CD4-positive, CD25-positive, alpha-beta regulatory T cell (primary cell): ENCODE results near the gene PATL1. TPM values are rescaled to one million over a fixed set of nuclear protein-coding genes. Genes with fewer than 3 reads are reported as not detected.

Source experiments
- ATAC-seq, 2 donors: fragments of 150-1000 bp; cut with Tn5 transposase; one replicate each; pipeline ENCODE4 v1.10.0; 2021; ENCODE audit warnings: low read depth in 2 of 2, moderate number of reproducible peaks in 2 of 2, moderate library complexity in 1 of 2
- DNase-seq, 3 donors: peaks; one replicate each; pipeline versions ENCODE4 v3.0.0 to v3.0.0-alpha.2; 2012 to 2022; ENCODE audit warnings: mixed read lengths in 1 of 3
- H3K27ac ChIP-seq: one replicate; pipeline ENCODE4 v1.7.0; 2013; ENCODE audit warnings: mild to moderate bottlenecking, low read length; ENCODE audit not compliant: insufficient read depth, poor library complexity, severe bottlenecking
- H3K27me3 ChIP-seq: one replicate; pipeline ENCODE4 v1.7.0; 2013; ENCODE audit warnings: low read length; ENCODE audit not compliant: control insufficient read depth, insufficient read depth
- H3K36me3 ChIP-seq: one replicate; pipeline ENCODE4 v1.7.0; 2013; ENCODE audit warnings: mild to moderate bottlenecking, low read length, moderate library complexity; ENCODE audit not compliant: control insufficient read depth, insufficient read depth
- H3K4me1 ChIP-seq: 2 replicates; pipeline ENCODE4 v1.7.0; 2013; ENCODE audit warnings: mild to moderate bottlenecking, low read length; ENCODE audit not compliant: insufficient read depth, control insufficient read depth, poor library complexity, severe bottlenecking
- H3K4me3 ChIP-seq: one replicate; pipeline ENCODE4 v1.7.0; 2013; ENCODE audit warnings: low read depth, mild to moderate bottlenecking, low read length, moderate library complexity
- H3K9me3 ChIP-seq, 2 experiments: 1 replicate in 1 of 2; 2 replicates in 1 of 2; pipeline ENCODE4 v1.7.0; 2013; ENCODE audit warnings: low read length in 2 of 2, mild to moderate bottlenecking in 1 of 2, moderate library complexity in 1 of 2; ENCODE audit not compliant: control insufficient read depth in 2 of 2
- H3K27ac Mint-ChIP-seq, 3 donors: one replicate each; pipeline ENCODE4 v1.8.0; 2020 to 2022; ENCODE audit warnings: mild to moderate bottlenecking in 3 of 3, mixed read lengths in 3 of 3, moderate library complexity in 2 of 3
- H3K27me3 Mint-ChIP-seq: one replicate; pipeline ENCODE4 v1.8.0; 2022; ENCODE audit warnings: mild to moderate bottlenecking, mixed read lengths
- H3K36me3 Mint-ChIP-seq: one replicate; pipeline ENCODE4 v1.8.0; 2020; ENCODE audit warnings: mixed read lengths
- H3K4me1 Mint-ChIP-seq, 4 donors: one replicate each; pipeline ENCODE4 v1.8.0; 2020 to 2022; ENCODE audit warnings: mixed read lengths in 4 of 4, mild to moderate bottlenecking in 1 of 4
- H3K4me3 Mint-ChIP-seq, 4 donors: one replicate each; pipeline ENCODE4 v1.8.0; 2020 to 2022; ENCODE audit warnings: mild to moderate bottlenecking in 4 of 4, mixed read lengths in 4 of 4, moderate library complexity in 3 of 4
- H3K9me3 Mint-ChIP-seq, 7 donors: one replicate each; pipeline ENCODE4 v1.8.0; 2020 to 2022; ENCODE audit warnings: mixed read lengths in 7 of 7, mild to moderate bottlenecking in 3 of 7, moderate library complexity in 2 of 7
- polyA plus RNA-seq, 4 donors: library from polyadenylated mRNA; unstranded; fragments of 300-500 nt; fragmentation: Illumina TruSeq; gene quantifications; one replicate each; pipeline ENCODE4 v1.2.3, GENCODE V29; 2021
- total RNA-seq: library from RNA; stranded (reverse); gene quantifications from one replicate; pipeline ENCODE4 v1.2.3, GENCODE V29; 2022

PATL1 gene
- total and polyA plus RNA-seq, 5 donors from 2014 or later: 4.6 to 63.3 (median 5.3) TPM

DNA sequence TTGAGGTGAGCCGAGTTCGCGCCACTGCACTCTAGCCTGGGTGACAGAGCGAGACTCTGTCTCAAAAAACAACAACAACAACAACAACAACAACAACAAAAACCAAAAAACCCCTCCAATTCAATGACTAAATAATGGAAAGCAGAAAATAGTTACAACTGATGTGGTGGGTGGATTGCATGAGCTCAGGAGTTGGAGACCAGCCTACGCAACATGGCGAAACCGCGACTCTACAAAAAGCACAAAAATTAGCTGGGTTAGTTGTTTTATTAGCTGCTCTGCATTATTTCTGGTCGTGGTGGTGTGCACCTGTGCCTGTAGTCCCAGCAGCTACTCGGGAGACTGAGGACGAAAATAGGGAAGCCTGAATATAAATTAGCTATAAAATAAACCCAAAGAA, 2.6 kb upstream of the PATL1 start:
- ATAC-seq: no peak
- Histone ChIP-seq H3K27me3 (no peaks in the 10 kb centered on the region), H3K4me1 (peaks cover 30% of the 10 kb centered on the region), H3K4me3 (no peak overlapping the region), H3K27ac (no peak overlapping the region), H3K9me3 (no peaks in the 10 kb centered on the region), H3K36me3 (peaks cover 3% of the 10 kb centered on the region)
- H3K4me1 Mint-ChIP-seq: peaks cover 19 to 30% (median 26%) of the 10 kb centered on the region in 4 donors
- no peak for DNase-seq
- no peak overlapping the region for H3K27ac Mint-ChIP-seq
- H3K9me3 Mint-ChIP-seq: no peaks in the 10 kb centered on the region
- peaks cover 7% of the 10 kb centered on the region for H3K27me3 Mint-ChIP-seq
- H3K4me3 Mint-ChIP-seq: peak overlapping the region in 3 of 4 donors; percentile 21 to 46 (median 46)
- H3K36me3 Mint-ChIP-seq: peaks cover 8% of the 10 kb centered on the region

DNA sequence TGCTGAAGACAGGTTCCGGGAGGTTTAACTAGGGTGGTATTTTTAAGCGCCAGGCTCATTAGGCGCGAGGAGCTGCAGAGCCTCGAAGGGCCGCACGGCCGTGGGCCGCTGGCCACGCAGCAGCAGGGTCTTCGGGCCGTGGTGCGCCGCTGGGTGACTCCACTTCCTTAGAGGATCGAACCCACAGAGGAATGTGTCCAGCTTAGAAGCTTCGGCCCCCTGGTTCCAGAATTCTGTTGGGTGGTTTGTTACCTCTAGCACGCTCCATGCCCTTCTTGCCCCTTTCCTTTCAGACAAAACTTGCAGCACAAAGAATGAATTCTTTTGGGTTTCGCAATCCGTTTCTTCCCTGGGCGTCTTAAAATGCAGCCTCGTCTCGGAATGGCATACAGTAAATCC, 773 bp upstream of the PATL1 start:
- H3K27ac Mint-ChIP-seq: peak overlapping the region; percentile 99 to 100 (median 100)
- ATAC-seq (no peak), DNase-seq (no peak)
- Histone ChIP-seq H3K4me3 (peak overlapping the region; percentile 90), H3K9me3 (no peaks in the 10 kb centered on the region), H3K36me3 (peaks cover 19% of the 10 kb centered on the region), H3K27ac (peak overlapping the region; percentile 99), H3K4me1 (peaks cover 32% of the 10 kb centered on the region), H3K27me3 (no peaks in the 10 kb centered on the region)
- H3K4me3 Mint-ChIP-seq: peak overlapping the region; percentile 93 to 99 (median 98)
- peaks cover 5% of the 10 kb centered on the region for H3K27me3 Mint-ChIP-seq
- H3K9me3 Mint-ChIP-seq: no peaks in the 10 kb centered on the region
- peaks cover 24 to 45% (median 34%) of the 10 kb centered on the region in 4 donors for H3K4me1 Mint-ChIP-seq
- peaks cover 15% of the 10 kb centered on the region for H3K36me3 Mint-ChIP-seq

DNA sequence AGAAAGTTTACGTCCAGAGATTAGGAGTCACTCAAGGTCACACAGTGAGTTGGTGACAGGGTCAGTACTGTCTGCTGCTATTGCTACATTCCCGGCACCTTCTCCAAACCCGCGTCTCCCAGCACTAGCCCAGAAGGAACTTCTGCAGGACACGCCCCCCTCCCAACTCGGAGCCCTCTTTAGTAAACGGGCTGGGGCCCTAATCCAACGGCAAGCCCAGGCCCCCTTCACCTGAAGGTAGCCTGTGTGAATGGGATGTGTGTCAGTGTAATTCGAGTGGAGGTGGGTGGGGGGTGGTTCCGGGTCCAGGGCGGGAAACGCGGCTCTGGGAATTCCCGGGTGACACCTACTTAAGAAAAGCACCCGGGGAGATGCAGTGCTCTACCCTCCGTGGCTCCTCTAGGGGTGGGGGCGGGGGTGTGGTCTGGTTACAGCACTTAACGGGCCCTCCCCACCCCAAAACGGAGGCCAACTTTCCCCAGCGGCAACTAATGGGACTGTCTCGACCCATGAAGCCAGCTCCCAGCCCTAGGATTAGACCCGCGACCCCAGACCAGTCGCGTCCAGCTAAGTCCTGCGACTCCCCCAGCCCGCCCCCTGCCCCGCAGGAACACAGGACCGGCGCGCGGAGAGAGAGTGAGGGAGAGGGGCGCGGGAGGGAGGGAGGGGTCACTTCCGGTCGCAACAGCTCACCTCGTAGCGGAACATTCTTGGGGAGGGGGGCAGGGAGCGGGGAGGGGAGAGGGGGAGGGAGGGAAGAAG, 468 bp downstream of the PATL1 start:
- Histone ChIP-seq H3K36me3 (peaks cover 26% of the 10 kb centered on the region), H3K9me3 (no peaks in the 10 kb centered on the region), H3K27ac (peak overlapping the region; percentile 99), H3K27me3 (no peaks in the 10 kb centered on the region), H3K4me3 (peak overlapping the region; percentile 83), H3K4me1 (peaks cover 40% of the 10 kb centered on the region)
- peak overlapping the region; percentile 93 to 98 (median 96) for H3K4me3 Mint-ChIP-seq
- peaks cover 5% of the 10 kb centered on the region for H3K27me3 Mint-ChIP-seq
- DNase-seq: peak in 1 of 3 donors; percentile 66
- H3K27ac Mint-ChIP-seq: peak overlapping the region; percentile 90 to 100 (median 92)
- peaks cover 33 to 55% (median 42%) of the 10 kb centered on the region in 4 donors for H3K4me1 Mint-ChIP-seq
- H3K9me3 Mint-ChIP-seq: no peaks in the 10 kb centered on the region
- ATAC-seq: peak; percentile 1 to 11
- H3K36me3 Mint-ChIP-seq: peaks cover 19% of the 10 kb centered on the region

DNA sequence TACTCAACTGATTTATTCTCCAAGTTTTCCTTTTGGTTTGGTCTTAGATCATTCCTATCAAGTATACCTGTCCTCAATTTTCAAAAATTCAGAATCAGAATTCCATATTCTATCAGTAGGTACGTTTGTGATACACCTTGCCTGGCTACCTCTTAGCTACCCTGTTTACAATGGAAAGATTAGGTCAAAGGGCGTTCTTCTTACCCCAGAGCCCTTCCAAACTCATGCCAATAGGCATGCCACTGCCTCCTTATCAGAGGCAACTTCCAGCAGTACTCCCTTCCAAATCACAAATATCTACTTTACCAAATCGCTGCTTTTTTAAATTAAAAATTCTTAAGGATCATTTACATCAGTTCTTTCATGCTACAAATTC, 1.0 kb downstream of the PATL1 start:
- ATAC-seq (no peak), DNase-seq (no peak)
- no peaks in the 10 kb centered on the region for H3K9me3 ChIP-seq
- H3K27ac ChIP-seq: peak overlapping the region; percentile 99
- H3K27me3 ChIP-seq: no peaks in the 10 kb centered on the region
- H3K4me3 Mint-ChIP-seq: peak overlapping the region; percentile 93 to 98 (median 96)
- H3K27ac Mint-ChIP-seq: peak overlapping the region; percentile 90 to 100 (median 92)
- H3K4me3 ChIP-seq: peak overlapping the region; percentile 83
- H3K36me3 Mint-ChIP-seq: peaks cover 24% of the 10 kb centered on the region
- peaks cover 5% of the 10 kb centered on the region for H3K27me3 Mint-ChIP-seq
- H3K4me1 Mint-ChIP-seq: peaks cover 33 to 60% (median 46%) of the 10 kb centered on the region in 4 donors
- H3K9me3 Mint-ChIP-seq: no peaks in the 10 kb centered on the region
- peaks cover 44% of the 10 kb centered on the region for H3K4me1 ChIP-seq
- peaks cover 30% of the 10 kb centered on the region for H3K36me3 ChIP-seq

DNA sequence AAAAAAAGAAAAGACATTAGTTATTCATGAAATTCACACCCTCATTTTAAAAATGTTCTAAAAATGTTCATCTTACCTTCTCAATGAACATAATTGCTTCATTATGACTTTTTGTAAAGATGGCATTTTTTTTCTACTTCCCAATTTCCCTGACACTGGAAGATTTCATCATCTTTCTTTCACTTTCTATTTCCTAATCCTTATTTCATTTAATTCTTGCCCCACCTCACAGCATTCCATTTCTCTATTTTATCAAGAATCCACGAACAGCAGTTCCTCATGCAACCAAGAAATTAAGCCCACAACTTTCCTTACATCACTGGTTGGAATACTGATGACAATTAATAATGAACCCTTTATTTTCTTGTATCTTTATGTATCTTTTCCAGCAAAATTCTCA, 1.9 kb downstream of the PATL1 start:
- peak overlapping the region; percentile 2 to 100 (median 94) for H3K27ac Mint-ChIP-seq
- no peaks in the 10 kb centered on the region for H3K9me3 Mint-ChIP-seq
- Histone ChIP-seq H3K36me3 (peaks cover 38% of the 10 kb centered on the region), H3K9me3 (no peaks in the 10 kb centered on the region), H3K4me3 (peak overlapping the region; percentile 32), H3K4me1 (peaks cover 48% of the 10 kb centered on the region), H3K27me3 (no peaks in the 10 kb centered on the region), H3K27ac (no peak overlapping the region)
- peaks cover 33 to 63% (median 46%) of the 10 kb centered on the region in 4 donors for H3K4me1 Mint-ChIP-seq
- DNase-seq (no peak), ATAC-seq (no peak)
- H3K36me3 Mint-ChIP-seq: peaks cover 24% of the 10 kb centered on the region
- peak overlapping the region; percentile 14 to 98 (median 94) for H3K4me3 Mint-ChIP-seq
- peaks cover 5% of the 10 kb centered on the region for H3K27me3 Mint-ChIP-seq

DNA sequence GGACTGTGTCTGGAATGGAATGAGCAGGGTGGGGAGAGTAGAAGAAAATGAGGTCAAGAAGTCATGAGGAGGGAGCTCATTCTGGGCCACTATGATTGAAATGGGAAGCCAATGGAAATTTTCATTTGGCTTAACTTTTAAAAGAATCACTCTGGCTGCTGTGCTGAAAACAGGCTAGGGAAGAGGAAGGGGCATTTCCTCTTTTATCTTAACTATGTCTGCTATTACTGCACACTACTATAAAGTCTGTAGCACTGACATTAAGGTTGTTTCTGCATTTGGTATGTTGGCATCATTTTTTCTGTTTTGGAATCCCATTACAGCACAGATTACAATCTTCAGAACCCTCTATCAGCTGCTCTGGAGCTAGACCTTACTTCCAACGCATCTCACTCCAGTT, 8.2 kb downstream of the PATL1 start:
- ATAC-seq (no peak), DNase-seq (no peak)
- no peaks in the 10 kb centered on the region for H3K27me3 ChIP-seq
- H3K9me3 Mint-ChIP-seq: no peaks in the 10 kb centered on the region
- H3K27ac Mint-ChIP-seq: peak overlapping the region in 2 of 3 donors; percentile 42 to 48
- H3K9me3 ChIP-seq: no peaks in the 10 kb centered on the region
- H3K4me1 Mint-ChIP-seq: peaks cover 21 to 43% (median 29%) of the 10 kb centered on the region in 4 donors
- H3K4me1 ChIP-seq: peaks cover 21% of the 10 kb centered on the region
- H3K27me3 Mint-ChIP-seq: no peaks in the 10 kb centered on the region
- H3K4me3 ChIP-seq: no peak overlapping the region
- H3K36me3 Mint-ChIP-seq: peaks cover 46% of the 10 kb centered on the region
- peaks cover 82% of the 10 kb centered on the region for H3K36me3 ChIP-seq
- no peak overlapping the region for H3K27ac ChIP-seq
- peak overlapping the region in 1 of 4 donors; percentile 71 for H3K4me3 Mint-ChIP-seq

DNA sequence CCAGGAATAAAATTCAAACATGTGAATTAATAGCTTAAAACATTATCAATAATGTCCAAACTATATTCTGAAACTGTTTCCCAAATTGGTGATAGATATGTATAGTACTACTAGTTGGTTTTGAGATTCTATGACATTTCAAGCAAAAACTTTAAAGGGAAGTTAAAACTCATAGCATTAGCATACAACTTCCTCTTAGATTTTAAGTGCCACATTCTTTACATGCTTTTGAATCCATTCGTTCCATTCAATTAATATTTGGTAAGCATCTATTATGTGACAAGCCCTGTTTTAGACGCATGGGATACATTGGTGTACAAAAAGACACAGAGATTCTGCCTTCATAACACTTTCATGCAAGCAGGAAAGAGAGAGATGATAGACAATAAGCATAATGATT, 8.9 kb downstream of the PATL1 start:
- ATAC-seq: no peak

More for the DNA sequence above, 8.9 kb downstream of the PATL1 start:
- peak overlapping the region in 1 of 3 donors; percentile 12 for H3K27ac Mint-ChIP-seq
- no peak for DNase-seq
- no peaks in the 10 kb centered on the region for H3K27me3 ChIP-seq
- no peaks in the 10 kb centered on the region for H3K9me3 Mint-ChIP-seq
- no peak overlapping the region for H3K4me3 Mint-ChIP-seq
- peaks cover 21% of the 10 kb centered on the region for H3K4me1 ChIP-seq
- no peaks in the 10 kb centered on the region for H3K27me3 Mint-ChIP-seq
- H3K27ac ChIP-seq: no peak overlapping the region
- no peak overlapping the region for H3K4me3 ChIP-seq
- H3K36me3 ChIP-seq: peaks cover 82% of the 10 kb centered on the region
- H3K4me1 Mint-ChIP-seq: peaks cover 18 to 37% (median 28%) of the 10 kb centered on the region in 4 donors
- no peaks in the 10 kb centered on the region for H3K9me3 ChIP-seq
- H3K36me3 Mint-ChIP-seq: peaks cover 49% of the 10 kb centered on the region
